Amniotic epithelial cell (primary cell): ENCODE measurements around the gene CELF2.
A peak's percentile ranks its signal among the peaks of the same experiment; 100 is the strongest.
"Not testable (repeated sequence)": the region's sequence is repeated elsewhere in the genome, so short reads cannot be mapped to it uniquely, and the experiment has no call there.

Experiments
- DNase-seq: peaks from one replicate; pipeline ENCODE4 v3.0.0-alpha.2; 2010; ENCODE audit warnings: low read depth

CELF2 gene

DNA sequence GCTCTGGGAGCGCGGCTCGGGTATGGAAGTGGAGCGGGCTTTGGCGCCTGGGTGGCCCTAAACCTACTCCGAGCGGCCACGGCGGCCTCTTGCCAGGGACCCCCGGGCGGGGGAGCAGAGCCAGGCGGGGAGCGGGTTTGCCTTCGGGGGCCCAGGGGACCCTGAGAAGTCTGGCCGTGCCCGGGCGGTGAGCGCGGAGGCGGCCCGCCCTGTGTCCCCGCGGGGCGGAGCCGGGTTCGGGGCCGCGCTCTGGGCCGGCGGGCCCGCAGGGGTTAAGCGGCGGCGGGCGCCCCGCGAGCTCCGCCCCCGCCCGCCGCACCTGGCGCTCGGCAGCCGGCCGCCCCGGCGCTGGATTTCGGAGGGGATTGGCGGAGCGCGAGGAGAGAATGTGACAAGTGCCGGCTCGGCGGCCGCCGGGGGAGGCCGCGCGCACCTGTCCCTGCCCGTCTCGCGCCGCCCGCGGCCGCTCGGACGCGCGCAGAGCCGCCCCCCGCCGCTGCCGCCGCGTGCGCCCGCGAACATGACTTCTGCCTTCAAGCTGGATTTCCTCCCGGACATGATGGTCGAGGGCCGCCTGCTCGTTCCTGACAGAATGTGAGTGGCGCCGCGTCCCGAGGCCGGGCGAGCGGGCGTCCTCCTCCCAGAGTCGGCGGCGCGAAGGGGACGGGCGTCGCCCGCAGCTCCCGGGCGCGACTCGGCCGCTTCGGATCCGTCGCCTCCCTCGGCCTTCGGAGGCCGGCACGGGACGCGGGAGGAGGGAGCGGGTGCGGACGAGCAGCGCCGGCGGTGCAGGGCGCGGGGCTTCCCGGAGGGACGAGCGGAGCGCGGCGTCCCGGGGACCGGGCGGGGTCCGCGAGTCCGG, at the start of gene CELF2:
Gene CELF2, plus strand, starts transcription at position 303 of the 862 bp plus-strand sequence. Its CDS starts 218 bp downstream, at position 521.
- no peak for DNase-seq

DNA sequence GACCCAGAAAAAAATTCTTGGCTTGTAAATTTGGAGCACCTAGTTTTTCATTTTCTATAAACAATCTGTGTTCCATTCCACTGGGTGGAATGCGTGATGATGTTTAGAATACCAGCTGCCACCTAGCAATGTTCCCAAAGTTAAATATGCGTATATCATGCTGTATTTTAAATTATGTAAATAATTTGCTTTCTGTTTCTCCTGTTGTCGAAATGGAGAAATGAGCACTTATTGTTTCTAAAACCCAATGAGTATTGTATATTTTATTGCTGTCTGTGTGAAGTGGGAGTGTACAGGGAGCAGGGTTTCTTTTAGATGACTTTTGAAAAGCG, 49.4 kb upstream of the CELF2 start:
- DNase-seq: no peak

DNA sequence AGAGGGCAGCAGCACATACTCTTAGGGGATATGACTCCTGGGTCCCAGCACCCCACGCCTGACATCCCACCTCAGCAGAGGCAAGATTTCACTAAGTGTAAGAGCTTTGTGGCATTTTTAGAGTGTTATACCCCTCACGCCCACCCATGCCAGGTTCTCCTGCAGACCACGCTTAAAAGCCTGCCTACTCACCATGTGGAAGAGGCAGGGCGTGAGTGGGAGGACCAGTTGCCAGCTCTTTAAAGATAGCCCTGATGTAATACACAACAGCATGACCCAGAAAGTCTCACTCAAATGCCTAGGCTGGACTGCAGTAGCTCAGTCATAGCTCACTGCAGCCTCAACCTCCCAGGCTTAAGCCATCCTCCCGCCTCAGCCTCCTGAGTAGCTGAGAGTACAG, 44.4 kb upstream of the CELF2 start:
- DNase-seq: no peak

DNA sequence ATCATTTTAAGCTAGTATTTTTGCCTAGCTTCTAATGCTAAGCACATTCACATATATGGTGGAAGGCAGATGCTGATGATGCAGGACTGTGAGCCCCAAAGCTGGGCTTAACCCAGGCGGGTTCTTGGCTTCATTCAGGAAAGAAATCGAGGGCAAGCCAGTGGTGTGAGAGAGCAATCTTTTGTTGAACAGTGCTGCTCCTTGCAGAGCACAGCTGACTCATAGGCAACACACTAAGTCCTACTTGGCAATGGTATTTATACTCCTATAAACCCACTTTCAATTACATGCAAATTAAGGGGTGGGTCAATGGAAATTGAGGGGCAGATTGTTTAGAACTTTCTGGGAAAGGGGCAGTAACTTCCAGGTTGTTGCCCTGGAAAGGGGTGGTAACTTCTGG, 42.0 kb upstream of the CELF2 start:
- DNase-seq: no peak

DNA sequence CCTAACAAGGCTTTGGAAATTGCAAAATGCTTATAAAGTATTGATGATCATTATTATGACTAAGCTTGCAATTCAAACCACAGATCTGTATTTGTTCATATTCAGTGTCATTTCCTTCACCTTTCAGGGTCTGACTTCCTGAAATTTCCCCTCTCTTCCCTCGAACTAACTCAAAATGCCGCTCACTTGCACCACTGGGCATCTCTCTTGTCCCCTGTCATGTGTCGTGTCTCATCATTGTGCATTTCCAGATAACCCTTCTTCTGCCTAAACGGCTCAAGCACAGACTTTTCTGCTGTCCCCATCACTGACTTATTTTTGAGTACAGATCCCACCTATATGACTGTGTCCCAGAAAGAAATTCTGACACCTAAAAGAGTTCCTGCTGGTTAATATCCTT, 41.0 kb upstream of the CELF2 start:
- no peak for DNase-seq

- DNase-seq: peak; percentile 17
Observed at GRCh38 chr10:10977226-10977956, 40.3 kb upstream of the CELF2 start.

DNA sequence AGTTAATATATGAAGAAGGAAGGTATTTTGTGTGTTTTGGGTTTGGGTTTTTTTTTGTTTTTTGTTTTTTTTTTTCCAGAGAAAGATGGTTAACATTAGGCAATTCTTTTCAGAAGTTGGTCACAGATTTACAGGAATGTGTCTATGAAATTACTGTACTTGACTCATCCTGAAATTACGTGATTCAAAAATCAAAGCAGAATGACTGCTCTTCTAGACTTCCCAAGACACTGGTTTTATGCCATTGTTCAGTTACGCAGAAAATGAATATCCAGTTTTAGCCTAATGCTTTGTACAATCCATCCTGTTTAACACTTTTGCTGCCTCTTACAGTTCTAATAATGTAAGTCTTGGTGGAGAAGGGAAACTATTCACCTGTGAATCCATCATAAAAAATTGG, 39.7 kb upstream of the CELF2 start:
- peak; percentile 13 for DNase-seq

DNA sequence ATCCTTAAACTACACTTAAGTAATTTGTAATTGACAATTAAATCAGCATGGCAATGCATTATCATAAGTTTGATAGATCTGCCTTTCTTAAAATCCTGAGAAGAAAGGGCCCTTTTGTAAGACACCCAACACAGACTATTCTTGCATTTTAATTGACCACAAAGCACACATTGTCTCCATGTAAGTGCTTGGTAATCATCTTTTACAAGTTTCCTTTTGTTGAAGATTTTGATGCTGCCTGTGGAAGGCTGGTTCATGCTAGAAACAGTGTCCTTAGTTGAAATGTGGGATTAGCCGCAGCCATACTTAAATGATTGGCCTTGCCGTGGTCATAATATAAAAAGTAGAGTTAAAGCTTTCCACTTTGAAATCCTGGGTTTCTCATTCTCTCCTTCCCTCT, 32.3 kb upstream of the CELF2 start:
- no peak for DNase-seq

DNA sequence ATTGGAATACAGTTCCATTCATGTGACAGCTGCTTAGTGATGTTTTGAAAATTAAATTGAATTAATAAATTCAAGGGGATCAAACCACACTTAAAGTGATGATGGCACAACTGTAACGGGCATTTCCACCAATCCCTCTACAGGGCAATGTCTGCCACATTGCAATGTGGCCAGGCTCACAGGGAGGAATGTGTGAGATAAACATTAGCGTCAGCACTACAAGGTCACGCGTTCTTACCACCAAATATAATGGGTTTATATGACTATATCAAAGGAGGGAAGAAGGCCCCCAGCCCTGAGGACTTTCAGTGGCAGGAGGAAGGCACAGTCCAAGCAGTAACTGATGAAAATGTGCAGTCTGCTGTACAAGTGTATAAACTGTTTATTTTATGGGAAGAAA, 31.1 kb upstream of the CELF2 start:
- no peak for DNase-seq

DNA sequence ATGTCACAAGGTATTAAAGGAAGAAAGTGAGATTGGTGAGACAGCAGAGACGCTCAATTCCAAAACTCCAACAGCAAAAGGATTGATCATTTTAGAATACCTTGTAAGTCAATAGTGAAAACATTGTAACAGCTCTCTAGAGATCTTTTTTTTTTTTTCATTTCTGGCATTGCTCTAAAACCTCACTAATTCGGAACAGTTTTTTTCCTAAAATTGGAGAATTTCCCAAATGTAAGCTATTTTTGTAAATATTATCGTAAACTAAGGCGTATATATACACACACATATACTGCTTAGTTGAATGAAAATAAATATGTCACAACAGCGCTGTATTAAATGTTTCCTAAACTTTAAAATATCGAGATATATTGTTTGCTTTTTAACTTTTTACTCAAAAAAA, 30.6 kb upstream of the CELF2 start:
- no peak for DNase-seq

DNA sequence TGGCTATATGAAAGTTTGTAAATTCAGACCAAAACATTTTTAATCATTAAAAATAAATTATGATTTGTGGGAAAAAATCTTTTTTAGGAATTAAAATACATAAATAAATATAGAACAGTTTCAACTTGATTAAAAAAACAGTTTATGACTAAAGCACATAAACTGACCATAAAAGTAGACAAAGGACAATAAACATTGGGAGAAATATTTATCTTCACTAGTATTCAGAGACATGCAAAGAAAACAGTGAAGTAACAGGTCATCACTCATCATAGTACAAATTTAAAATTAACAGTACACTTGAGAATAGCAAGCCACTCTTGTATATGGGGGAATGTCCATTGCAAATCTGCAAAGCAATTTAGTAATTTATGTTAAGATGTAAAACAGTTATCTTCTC, 28.0 kb upstream of the CELF2 start:
- no peak for DNase-seq

DNA sequence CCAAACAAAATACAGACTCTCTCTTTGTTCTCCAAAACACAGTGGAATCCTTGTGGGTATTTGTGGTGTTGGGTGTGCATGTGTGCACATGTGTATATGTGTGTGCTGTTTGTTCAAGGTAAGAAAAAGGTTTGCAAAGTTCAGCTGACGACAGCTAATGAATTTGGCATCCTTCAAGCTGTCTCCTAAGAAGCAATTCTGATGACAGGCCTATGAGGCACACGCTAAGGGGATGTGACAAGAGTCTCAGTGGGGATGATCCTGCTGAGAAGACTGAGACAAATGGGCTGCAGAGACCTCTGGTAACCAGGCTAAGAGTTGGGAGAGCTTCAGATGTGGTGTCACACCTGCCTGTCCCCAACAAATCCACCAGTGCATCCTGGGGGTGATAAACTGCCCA, 26.5 kb upstream of the CELF2 start:
- DNase-seq: no peak

GRCh38 chr10:10992072-10992471, 25.6 kb upstream of the CELF2 start:
- DNase-seq: no peak

DNA sequence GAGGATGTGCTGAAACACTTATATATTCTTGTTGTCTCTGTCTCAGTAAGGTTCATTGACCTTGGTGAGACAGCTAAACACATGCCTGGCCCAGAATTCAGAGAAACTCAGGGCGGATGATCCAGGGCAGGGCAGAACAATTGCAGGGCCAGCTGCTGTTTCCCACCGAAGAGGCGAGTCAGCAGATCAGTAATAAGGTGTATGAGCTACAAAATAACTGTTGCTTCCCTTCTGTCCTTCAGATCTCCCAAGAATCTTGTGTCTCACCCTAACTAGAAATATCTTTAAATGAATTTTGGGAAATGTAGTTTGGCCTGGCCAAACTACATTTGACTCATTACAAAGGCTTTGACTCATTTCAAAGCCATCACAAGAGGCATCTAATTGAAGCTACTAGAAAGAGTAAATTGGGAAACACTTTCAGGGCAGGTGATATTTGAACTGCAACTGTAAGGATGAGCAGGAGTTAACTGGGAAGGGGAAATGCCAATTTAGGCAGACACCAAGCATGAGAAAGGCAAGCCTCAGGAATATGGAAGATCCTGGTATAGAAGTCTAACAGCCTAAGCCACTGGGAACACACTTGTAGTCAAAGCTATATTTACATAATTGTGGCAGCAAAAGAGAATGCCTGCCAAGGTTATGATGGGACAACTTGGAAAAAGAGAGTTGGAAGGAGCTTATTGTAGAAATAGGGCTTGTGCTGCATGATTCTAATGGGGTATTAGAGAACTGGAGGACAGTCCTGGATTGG, 24.5 kb upstream of the CELF2 start:
- no peak for DNase-seq

DNA sequence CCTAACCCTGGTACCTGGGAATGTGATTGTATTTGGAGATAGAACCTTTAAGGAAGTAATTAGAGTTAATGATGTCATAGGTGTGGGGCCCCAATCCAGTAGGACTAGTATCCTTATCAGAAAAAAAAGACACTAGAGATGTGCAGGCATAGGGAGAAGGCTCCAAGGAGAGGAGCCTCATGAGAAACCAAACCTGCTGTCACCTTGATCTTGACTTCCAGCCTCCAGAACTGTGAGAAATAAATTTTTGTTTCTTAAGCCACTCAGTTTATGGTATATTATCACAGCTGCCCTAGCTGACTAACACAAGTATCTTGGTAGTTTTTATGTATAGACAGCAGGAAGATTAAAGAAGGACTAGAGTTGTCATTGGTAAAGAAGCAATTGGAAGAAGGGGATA, 23.9 kb upstream of the CELF2 start:
- no peak for DNase-seq

GRCh38 chr10:10994360-10994759, 23.3 kb upstream of the CELF2 start:
- DNase-seq: no peak

- no peak for DNase-seq
Observed at GRCh38 chr10:10995120-10995519, 22.6 kb upstream of the CELF2 start.

GRCh38 chr10:10996966-10997620, 20.6 kb upstream of the CELF2 start:
- DNase-seq: peak; percentile 7

DNA sequence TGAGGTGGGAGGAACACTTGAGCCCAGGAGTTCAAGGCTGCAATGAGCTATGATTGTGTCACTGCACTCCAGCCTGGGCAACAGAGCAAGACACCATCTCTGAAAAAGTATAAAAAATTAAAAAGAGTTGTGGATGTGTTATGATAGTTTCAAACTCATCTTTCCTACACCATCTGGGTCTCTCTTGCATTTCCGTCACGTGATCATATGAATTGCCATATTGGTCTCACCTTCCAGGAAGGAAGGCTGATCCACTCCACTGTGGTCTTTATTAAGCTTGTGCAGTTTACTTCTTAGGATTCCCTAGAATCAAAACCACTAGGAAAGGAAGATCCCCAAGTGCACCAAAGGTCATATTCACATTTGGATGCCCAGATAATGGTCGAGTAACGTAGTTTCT, 18.2 kb upstream of the CELF2 start:
- not testable (repeated sequence) for DNase-seq

DNA sequence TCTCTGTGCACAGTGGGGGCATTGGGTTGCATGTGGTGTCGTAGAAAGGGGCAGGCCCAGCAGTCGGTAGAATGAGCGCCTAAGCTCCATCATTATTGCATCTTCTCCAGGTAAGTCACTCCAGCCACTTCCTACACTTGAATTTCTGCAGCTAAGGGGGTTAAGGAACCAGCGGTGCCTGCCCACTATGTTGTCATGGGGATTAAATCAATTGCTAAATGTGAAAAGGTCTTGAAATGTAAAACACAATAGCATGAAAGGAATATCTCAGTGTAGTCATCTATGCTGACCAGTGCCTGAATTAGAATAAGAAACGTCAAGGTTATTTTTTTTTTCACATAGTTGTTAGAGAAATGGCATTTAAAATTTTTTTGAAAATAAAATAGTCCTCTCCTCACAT, 15.2 kb upstream of the CELF2 start:
- DNase-seq: no peak

GRCh38 chr10:11002916-11003315, 14.8 kb upstream of the CELF2 start:
- DNase-seq: no peak

- DNase-seq: no peak
Observed at GRCh38 chr10:11003679-11004078, 14.0 kb upstream of the CELF2 start.
